Left lobe of liver (tissue), 2 donors: Measurements from ENCODE around the gene CEMIP2. TPM values are rescaled to one million over a fixed set of nuclear protein-coding genes. Genes with fewer than 3 reads are reported as not detected.
A peak's percentile ranks its signal among the peaks of the same experiment; 100 is the strongest.
"Not testable (repeated sequence)": the region's sequence is repeated elsewhere in the genome, so short reads cannot be mapped to it uniquely, and the experiment has no call there.

ENCODE experiments used
- ATAC-seq: fragments of 200-7000 bp; cut with Tn5 transposase; one replicate; pipeline ENCODE4 v1.9.1; 2020; ENCODE audit warnings: mild to moderate bottlenecking, moderate library complexity
- DNase-seq: peaks from one replicate; pipeline ENCODE4 v3.0.0-alpha.2; 2020; ENCODE audit warnings: low spot score
- total RNA-seq: library from RNA; stranded (reverse); gene quantifications from one replicate; pipeline ENCODE4 v1.2.1, GENCODE V29; 2021
- donor health status: DM: no; HTN: no; CAD: no; lungs with moderate emphysema.
- donor health status: DM: no; HTN: yes; CAD: no.

The CEMIP2 gene
- total RNA-seq, 1 donor from 2014 or later, result 43.3 TPM

- peak; percentile 72 for ATAC-seq
- no peak for DNase-seq
These were observed 48.8 kb downstream of the CEMIP2 start for GRCh38 chr9:71719562-71719961.

DNA sequence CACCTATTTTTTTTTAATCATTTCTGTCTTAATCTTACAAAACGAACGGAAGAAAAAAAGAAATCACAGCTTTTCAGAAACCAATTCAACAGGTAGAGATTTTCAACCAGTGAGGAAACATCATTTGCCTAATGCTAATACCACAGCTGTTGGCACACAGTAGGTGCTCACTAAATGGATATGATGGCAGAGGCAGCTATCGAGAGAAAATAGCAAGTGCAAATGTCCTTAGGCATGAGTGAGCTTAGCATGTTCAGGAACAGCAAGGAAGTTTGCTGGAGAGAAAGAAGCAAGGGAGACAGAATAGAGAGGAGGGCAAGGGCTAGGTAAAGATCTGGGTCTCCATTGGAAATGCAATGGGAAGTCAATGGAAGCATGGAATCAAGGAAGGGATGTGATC, 49.2 kb downstream of the CEMIP2 start:
- DNase-seq (no peak), ATAC-seq (peak; percentile 9)

DNA sequence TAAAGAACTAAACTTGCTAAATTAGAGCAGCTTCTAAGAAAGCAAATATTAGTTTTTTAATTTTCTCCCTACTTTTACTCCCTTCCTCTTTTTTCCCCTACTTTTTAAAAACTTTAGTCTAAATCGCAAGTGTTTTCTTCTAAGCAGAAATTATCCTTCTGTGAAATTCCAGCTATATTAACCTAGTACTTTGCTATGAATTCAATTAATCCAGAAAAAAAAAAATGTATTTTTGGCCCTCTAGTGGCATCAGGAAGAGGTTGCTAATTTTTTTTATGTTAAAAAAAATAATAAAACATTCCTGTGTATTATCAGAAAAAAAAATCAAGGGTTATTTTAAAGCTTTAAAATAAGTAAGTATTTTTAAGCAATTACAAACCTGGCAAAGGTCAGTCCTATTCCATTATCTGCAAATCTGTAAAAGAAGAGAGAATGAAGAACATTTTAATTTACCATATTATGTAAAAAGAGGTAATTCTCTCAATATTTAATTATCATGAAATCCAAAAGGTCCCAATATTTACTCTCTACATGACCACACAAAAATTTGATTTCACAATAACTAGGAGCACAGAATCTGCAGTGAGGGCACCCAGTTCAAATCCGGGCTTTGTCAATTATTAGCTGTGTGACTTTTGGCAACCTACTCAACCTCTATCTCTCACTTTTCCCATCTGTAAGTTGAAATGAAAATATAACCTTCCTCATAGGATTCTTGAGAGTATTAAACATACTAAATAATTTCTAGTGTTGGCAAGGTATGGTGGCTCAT, 52.0 kb downstream of the CEMIP2 start:
- DNase-seq (peak; percentile 62), ATAC-seq (peak; percentile 80)

DNA sequence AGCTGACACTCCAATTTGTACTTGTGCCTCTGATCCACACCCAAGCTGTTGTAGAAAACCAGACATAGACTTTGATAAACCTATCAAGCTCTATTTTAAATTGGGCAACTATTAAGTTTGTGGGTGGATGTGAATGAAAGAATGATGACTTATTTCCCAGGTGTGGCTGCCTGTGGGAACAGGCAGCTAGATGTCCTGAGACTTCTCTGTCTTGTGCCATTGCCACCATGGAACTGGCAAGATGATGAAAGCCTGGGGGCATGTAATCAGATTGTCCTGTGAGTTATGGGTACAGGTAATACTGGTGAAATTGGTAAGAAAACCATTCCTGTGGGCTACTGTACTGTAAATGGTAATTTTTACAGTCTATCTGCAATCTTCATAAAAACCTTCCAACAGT, 57.5 kb downstream of the CEMIP2 start:
- DNase-seq, result no peak
- ATAC-seq, result no peak

GRCh38 chr9:71710201-71710600, 58.1 kb downstream of the CEMIP2 start:
- ATAC-seq, result no peak
- no peak for DNase-seq

- DNase-seq (no peak), ATAC-seq (no peak)
These were observed 58.9 kb downstream of the CEMIP2 start for GRCh38 chr9:71709384-71709783.

DNA sequence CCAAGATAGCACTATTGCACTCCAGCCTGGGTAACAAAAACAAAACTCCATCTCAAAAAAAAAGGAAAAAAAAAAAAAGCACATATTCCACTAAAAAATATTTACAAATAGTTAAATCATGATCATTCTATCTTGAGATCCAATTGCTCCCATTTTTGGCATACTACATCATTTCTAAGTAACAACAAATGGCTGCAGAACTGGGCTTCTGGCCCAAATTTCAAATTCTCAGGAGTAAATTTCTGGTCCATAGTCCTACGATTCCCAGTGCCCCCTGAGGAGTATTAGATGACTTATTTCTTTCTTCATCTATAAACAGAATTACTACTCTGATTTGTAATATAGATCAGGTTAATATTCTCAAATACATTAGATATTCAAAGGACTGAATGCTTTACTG, 62.1 kb downstream of the CEMIP2 start:
- no peak for ATAC-seq
- DNase-seq, result no peak

DNA sequence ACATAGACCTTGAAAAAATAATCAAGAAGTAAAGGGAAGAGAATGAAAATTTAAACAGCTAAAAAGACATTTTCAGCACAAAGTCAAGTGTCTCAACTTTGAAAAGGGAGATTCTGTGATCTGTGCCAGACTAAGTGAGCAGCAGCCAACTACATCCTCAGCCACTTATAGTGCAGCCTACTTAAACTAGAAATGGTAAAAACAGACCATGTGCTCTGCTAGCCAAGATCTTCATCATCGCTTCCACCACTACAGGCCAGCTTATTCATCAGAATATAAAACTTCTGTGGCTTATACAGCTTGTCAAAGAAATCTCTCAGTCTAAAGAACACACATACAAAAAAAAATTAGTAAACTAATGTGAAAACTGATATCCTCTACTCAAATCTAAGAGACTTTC, 63.5 kb downstream of the CEMIP2 start:
- ATAC-seq, result no peak
- DNase-seq, result no peak

- ATAC-seq, result peak; percentile 38
- no peak for DNase-seq
These were observed 65.0 kb downstream of the CEMIP2 start for GRCh38 chr9:71703172-71703872.

DNA sequence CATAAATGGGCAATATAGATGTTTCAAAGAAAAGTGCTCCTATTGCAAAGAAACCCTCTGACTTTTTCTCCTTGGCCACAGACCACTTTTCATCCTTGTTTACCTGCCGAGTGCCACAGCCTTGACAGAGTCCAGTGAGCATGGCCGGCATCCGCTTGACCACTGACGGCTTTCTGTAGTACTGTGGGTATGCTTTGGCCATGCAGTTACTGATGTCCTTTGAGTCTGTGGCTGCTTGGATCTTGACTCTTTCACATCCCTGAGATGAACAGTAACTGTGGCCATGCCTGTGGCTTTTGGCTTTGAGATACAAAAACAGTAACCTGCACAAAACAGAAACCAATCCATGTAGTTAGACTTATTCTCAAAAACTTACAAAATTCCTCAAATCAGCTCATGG, 70.4 kb downstream of the CEMIP2 start:
- DNase-seq, result no peak

GRCh38 chr9:71694332-71694731, 74.0 kb downstream of the CEMIP2 start:
- no peak for DNase-seq
- ATAC-seq, result no peak

More for the DNA sequence above, 70.4 kb downstream of the CEMIP2 start:
- ATAC-seq, result peak; percentile 17

- DNase-seq (no peak), ATAC-seq (peak; percentile 42)
These were observed 74.7 kb downstream of the CEMIP2 start for GRCh38 chr9:71693607-71694006.

DNA sequence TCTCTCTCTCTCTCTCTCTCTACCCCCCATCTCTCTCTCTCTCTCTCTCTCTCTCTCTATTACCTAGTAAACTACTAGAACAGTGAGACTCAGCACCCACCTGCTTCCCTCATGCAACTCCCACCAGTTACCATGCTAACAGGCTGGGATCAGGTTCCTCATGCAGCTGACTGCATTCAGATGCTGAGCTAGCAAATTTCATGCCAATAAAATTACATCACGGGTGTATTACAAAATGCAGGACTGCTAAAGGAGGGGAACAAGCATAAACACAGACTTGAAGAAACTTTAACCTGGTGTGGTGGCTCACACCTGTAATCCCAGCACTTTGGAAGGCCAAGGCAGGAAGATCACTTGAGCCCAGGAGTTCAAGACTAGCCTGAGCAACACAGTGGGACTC, 76.0 kb downstream of the CEMIP2 start:
- peak; percentile 69 for DNase-seq
- ATAC-seq, result peak; percentile 75

DNA sequence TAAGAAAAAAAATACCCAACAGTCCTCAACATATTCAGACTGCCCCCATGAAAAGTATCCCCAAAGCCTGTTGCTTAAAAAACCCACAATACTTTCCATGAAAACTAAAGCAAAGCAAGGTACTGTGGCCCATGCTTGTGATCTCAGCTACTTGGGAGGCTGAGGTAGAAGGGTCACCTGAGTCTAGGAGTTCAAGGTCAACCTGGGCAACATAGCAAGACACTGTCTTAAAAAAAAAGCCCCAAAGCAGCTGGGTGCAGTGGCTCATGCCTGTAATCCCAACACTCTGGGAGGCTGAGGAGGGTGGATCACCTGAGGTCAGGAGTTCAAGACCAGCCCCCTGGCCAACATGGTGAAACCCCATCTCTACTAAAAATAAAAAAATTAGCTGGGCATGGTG, 76.7 kb downstream of the CEMIP2 start:
- ATAC-seq, DNase-seq: not testable (repeated sequence)

GRCh38 chr9:71690689-71691435, 77.5 kb downstream of the CEMIP2 start:
- DNase-seq (no peak), ATAC-seq (no peak)

DNA sequence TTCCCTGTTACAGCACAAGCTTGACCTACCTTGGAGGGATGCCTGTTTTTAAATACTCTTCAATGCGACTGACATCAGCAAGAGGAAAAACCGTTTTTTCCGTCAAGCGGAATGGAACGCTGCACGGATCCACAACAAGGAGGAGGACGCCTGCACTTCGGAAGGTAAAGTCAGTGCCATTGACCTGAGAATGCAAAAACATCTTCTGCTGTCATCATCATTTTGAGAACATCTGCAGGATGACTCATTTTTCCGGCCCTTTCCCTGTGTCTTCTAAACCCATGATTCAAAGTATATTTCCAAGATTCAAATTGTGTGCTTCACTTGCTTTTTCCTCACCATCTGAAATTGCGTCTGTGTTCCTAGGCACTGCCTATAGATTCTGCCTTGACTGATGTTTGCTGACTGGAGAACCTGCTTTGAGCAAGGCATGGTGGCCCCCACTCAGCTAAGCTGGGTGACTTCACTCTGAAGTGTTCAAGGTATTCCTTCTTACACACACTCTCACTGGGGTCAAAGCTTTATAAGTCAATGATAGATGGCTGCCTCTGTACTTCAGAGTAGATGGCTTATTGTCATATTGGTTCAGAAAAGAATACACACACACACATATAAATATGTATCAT, 78.1 kb downstream of the CEMIP2 start:
- ATAC-seq (no peak), DNase-seq (no peak)

DNA sequence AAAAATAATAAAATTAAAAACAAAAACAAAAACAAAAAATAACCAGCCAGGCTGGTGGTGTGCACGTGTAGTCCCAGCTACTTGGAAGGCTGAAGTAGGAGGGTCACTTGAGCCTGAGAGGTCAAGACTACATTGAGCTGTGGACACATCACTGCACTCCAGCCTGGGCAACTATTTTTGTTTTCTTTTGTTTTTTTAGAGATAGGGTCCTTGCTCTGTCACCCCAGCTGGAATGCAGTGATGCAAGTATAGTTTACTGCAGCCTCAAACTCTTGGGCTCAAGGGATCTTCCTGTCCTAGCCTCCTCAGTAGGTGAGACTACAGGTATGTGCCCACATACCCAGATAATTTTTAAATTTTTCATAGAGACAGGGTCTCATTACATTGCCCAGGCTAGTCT, 80.6 kb downstream of the CEMIP2 start:
- ATAC-seq (no peak), DNase-seq (no peak)

- DNase-seq (no peak), ATAC-seq (no peak)
These were observed 82.3 kb downstream of the CEMIP2 start for GRCh38 chr9:71685988-71686387.

- no peak for ATAC-seq
- DNase-seq, result no peak
These were observed 82.9 kb downstream of the CEMIP2 start for GRCh38 chr9:71685394-71685793.

DNA sequence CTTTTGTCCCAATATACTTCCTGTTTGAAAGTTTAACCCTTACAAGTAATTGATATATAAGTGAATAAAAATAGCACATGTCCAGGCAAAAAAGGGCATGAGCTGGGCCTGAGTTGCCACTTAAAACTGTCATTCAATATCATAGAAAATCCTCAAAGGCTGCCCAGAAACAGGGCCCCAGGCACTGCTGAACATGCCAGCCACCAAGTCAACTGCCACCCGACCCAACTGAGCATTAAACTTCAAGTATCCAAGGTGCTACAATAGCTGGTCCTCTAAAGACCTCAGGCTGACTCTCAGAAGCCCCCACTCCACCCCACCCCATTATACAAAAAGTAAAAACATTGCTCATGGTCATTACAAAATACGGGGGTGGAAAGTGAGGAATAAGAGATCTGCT, 83.7 kb downstream of the CEMIP2 start:
- no peak for ATAC-seq
- no peak for DNase-seq

GRCh38 chr9:71683598-71684235, 84.6 kb downstream of the CEMIP2 start:
- DNase-seq, result no peak
- peak; percentile 71 for ATAC-seq
